Measurements from ENCODE around the gene LAMTOR4.
"Not testable (repeated sequence)": the region's sequence is repeated elsewhere in the genome, so short reads cannot be mapped to it uniquely, and the experiment has no call there.

LAMTOR4 gene

GRCh38 chr7:100180084-100180483 is 31.4 kb downstream of the LAMTOR4 start:
- H3K4me1 ChIP-seq (ENCODE audit: insufficient read depth, low read length); H3K9ac ChIP-seq (ENCODE audit: low read depth, low read length); H3K9me3 ChIP-seq (ENCODE audit: control insufficient read depth, insufficient read depth, low read length); H3K36me3 ChIP-seq (ENCODE audit: insufficient read depth, low read length): not testable (repeated sequence)

- H3K36me3 ChIP-seq (ENCODE audit: insufficient read depth, low read length); H3K9ac ChIP-seq (ENCODE audit: low read depth, low read length); H3K4me1 ChIP-seq (ENCODE audit: insufficient read depth, low read length); H3K9me3 ChIP-seq (ENCODE audit: control insufficient read depth, insufficient read depth, low read length): not testable (repeated sequence)
Measured at GRCh38 chr7:100182616-100183015, 33.9 kb downstream of the LAMTOR4 start.

- not testable (repeated sequence) for H3K36me3 ChIP-seq (ENCODE audit: insufficient read depth, low read length); H3K9ac ChIP-seq (ENCODE audit: low read depth, low read length); H3K9me3 ChIP-seq (ENCODE audit: control insufficient read depth, insufficient read depth, low read length); H3K4me1 ChIP-seq (ENCODE audit: insufficient read depth, low read length)
Measured at GRCh38 chr7:100183090-100183489, 34.4 kb downstream of the LAMTOR4 start.

GRCh38 chr7:100185726-100186125 is 37.0 kb downstream of the LAMTOR4 start:
- Histone ChIP-seq H3K36me3 (ENCODE audit: insufficient read depth, low read length) (no peaks in the 10 kb centered on the region), H3K4me1 (ENCODE audit: insufficient read depth, low read length) (peaks cover 3% of the 10 kb centered on the region; the same call in 1 of the 2 replicates), H3K9ac (ENCODE audit: low read depth, low read length) (no peak overlapping the region), H3K9me3 (ENCODE audit: control insufficient read depth, insufficient read depth, low read length) (no peaks in the 10 kb centered on the region)

- peaks cover 3% of the 10 kb centered on the region; the same call in 1 of the 2 replicates for H3K4me1 ChIP-seq (ENCODE audit: insufficient read depth, low read length)
- no peaks in the 10 kb centered on the region for H3K36me3 ChIP-seq (ENCODE audit: insufficient read depth, low read length)
- no peak overlapping the region for H3K9ac ChIP-seq (ENCODE audit: low read depth, low read length)
- no peaks in the 10 kb centered on the region for H3K9me3 ChIP-seq (ENCODE audit: control insufficient read depth, insufficient read depth, low read length)
Measured at GRCh38 chr7:100189061-100189460, 40.3 kb downstream of the LAMTOR4 start.

GRCh38 chr7:100190048-100190711 is 41.5 kb downstream of the LAMTOR4 start:
- H3K36me3 ChIP-seq (ENCODE audit: insufficient read depth, low read length), result no peaks in the 10 kb centered on the region
- H3K4me1 ChIP-seq (ENCODE audit: insufficient read depth, low read length), result peaks cover 3% of the 10 kb centered on the region; the same call in 1 of the 2 replicates
- no peaks in the 10 kb centered on the region for H3K9me3 ChIP-seq (ENCODE audit: control insufficient read depth, insufficient read depth, low read length)
- H3K9ac ChIP-seq (ENCODE audit: low read depth, low read length), result no peak overlapping the region

GRCh38 chr7:100191775-100192174 is 43.1 kb downstream of the LAMTOR4 start:
- Histone ChIP-seq H3K9ac (ENCODE audit: low read depth, low read length) (no peak overlapping the region), H3K9me3 (ENCODE audit: control insufficient read depth, insufficient read depth, low read length) (no peaks in the 10 kb centered on the region), H3K36me3 (ENCODE audit: insufficient read depth, low read length) (no peaks in the 10 kb centered on the region), H3K4me1 (ENCODE audit: insufficient read depth, low read length) (peaks cover 3% of the 10 kb centered on the region; the same call in 1 of the 2 replicates)

GRCh38 chr7:100192281-100192862 is 43.7 kb downstream of the LAMTOR4 start:
- not testable (repeated sequence) for H3K4me1 ChIP-seq (ENCODE audit: insufficient read depth, low read length); H3K9me3 ChIP-seq (ENCODE audit: control insufficient read depth, insufficient read depth, low read length); H3K9ac ChIP-seq (ENCODE audit: low read depth, low read length); H3K36me3 ChIP-seq (ENCODE audit: insufficient read depth, low read length)

GRCh38 chr7:100192969-100193368 is 44.3 kb downstream of the LAMTOR4 start:
- H3K4me1 ChIP-seq (ENCODE audit: insufficient read depth, low read length), result peaks cover 3% of the 10 kb centered on the region; the same call in 1 of the 2 replicates
- H3K9me3 ChIP-seq (ENCODE audit: control insufficient read depth, insufficient read depth, low read length), result no peaks in the 10 kb centered on the region
- no peak overlapping the region for H3K9ac ChIP-seq (ENCODE audit: low read depth, low read length)
- no peaks in the 10 kb centered on the region for H3K36me3 ChIP-seq (ENCODE audit: insufficient read depth, low read length)

GRCh38 chr7:100195222-100195621 is 46.5 kb downstream of the LAMTOR4 start:
- H3K4me1 ChIP-seq (ENCODE audit: insufficient read depth, low read length), result peaks cover 4% of the 10 kb centered on the region
- no peak overlapping the region for H3K9ac ChIP-seq (ENCODE audit: low read depth, low read length)
- H3K36me3 ChIP-seq (ENCODE audit: insufficient read depth, low read length), result no peaks in the 10 kb centered on the region

GRCh38 chr7:100195901-100196322 is 47.2 kb downstream of the LAMTOR4 start:
- not testable (repeated sequence) for H3K4me1 ChIP-seq (ENCODE audit: insufficient read depth, low read length); H3K36me3 ChIP-seq (ENCODE audit: insufficient read depth, low read length); H3K9ac ChIP-seq (ENCODE audit: low read depth, low read length); H3K9me3 ChIP-seq (ENCODE audit: control insufficient read depth, insufficient read depth, low read length)

More at GRCh38 chr7:100195222-100195621, 46.5 kb downstream of the LAMTOR4 start:
- H3K9me3 ChIP-seq (ENCODE audit: control insufficient read depth, insufficient read depth, low read length), result no peaks in the 10 kb centered on the region

GRCh38 chr7:100198266-100198665 is 49.5 kb downstream of the LAMTOR4 start:
- Histone ChIP-seq H3K9ac (ENCODE audit: low read depth, low read length) (no peak overlapping the region), H3K36me3 (ENCODE audit: insufficient read depth, low read length) (no peaks in the 10 kb centered on the region), H3K9me3 (ENCODE audit: control insufficient read depth, insufficient read depth, low read length) (no peaks in the 10 kb centered on the region), H3K4me1 (ENCODE audit: insufficient read depth, low read length) (peaks cover 8% of the 10 kb centered on the region)

GRCh38 chr7:100200693-100201092 is 52.0 kb downstream of the LAMTOR4 start:
- H3K36me3 ChIP-seq (ENCODE audit: insufficient read depth, low read length), result no peaks in the 10 kb centered on the region
- no peak overlapping the region for H3K9ac ChIP-seq (ENCODE audit: low read depth, low read length)
- H3K9me3 ChIP-seq (ENCODE audit: control insufficient read depth, insufficient read depth, low read length), result no peaks in the 10 kb centered on the region
- peaks cover 8% of the 10 kb centered on the region for H3K4me1 ChIP-seq (ENCODE audit: insufficient read depth, low read length)
